Measurements from ENCODE around the gene DPY19L3.
A peak's percentile ranks its signal among the peaks of the same experiment; 100 is the strongest.

DPY19L3 gene

DNA sequence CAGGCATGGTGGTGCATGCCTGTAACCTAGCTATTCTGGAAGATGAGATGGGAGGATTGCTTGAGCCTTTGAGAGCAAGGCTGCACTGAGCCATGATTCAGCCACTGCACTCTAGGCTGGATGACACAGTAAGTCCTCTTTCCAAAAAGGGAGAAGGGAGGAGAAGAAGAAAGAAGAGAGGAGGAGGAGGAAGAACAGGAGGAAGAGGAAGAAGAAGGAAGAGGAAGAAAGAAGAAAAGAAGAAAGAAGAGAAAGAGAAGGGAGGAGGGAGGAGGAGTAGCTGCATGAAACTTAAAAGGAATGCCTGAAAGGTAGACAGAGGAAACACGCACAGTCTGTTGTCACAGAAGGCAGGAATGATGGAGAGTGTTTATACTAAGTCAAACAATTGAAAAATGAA is 3.6 kb upstream of the DPY19L3 start:
- no peaks in the 10 kb centered on the region for H3K9me3 ChIP-seq (ENCODE audit: control insufficient read depth, low read length)
- no peak overlapping the region for H3K4me3 ChIP-seq (ENCODE audit: low read length)
- H3K4me1 ChIP-seq (ENCODE audit: control insufficient read depth, insufficient read depth, low read length) = peaks cover 14% of the 10 kb centered on the region
- no peak overlapping the region for H3K9ac ChIP-seq (ENCODE audit: low read length)
- no peaks in the 10 kb centered on the region for H3K36me3 ChIP-seq (ENCODE audit: control insufficient read depth, insufficient read depth, low read length)
- H3K27me3 ChIP-seq (ENCODE audit: control insufficient read depth, insufficient read depth, low read length) = no peaks in the 10 kb centered on the region

DNA sequence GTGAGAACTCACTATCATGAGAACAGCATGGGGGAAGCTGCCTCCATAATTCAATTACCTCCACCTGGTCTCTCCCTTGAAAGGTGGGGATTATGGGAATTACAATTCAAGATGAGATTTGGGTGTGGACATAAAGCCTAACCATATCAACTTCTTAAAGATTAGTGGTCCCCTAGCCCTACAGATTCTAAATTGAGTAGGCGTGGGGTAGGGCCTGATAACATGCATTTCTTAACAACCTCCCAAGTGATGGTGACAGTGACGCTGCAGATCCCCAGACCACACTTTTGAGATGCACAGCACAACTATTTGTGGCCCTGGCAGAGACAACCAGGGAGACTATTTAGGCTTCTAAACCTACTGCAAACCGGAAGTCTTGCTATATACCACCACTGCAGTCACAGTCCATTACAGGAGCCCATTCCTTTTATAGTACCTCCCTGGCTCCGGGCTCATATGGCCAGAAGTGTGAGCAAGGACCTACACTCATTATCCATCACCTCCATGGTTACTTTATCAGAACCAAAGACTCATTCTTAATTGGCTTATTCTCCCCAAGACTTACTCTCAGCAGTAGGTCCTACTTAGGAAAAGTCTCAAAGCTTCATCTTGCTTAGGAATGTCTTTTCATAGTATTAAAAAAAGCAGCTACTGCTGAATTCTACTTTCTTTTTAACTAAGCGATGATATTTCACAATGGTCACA is 2.1 kb upstream of the DPY19L3 start:
- no peaks in the 10 kb centered on the region for H3K27me3 ChIP-seq (ENCODE audit: control insufficient read depth, insufficient read depth, low read length)
- H3K9me3 ChIP-seq (ENCODE audit: control insufficient read depth, low read length) = no peaks in the 10 kb centered on the region
- H3K4me1 ChIP-seq (ENCODE audit: control insufficient read depth, insufficient read depth, low read length) = peaks cover 24% of the 10 kb centered on the region
- H3K9ac ChIP-seq (ENCODE audit: low read length) = no peak overlapping the region
- H3K36me3 ChIP-seq (ENCODE audit: control insufficient read depth, insufficient read depth, low read length) = no peaks in the 10 kb centered on the region
- H3K4me3 ChIP-seq (ENCODE audit: low read length) = no peak overlapping the region

DNA sequence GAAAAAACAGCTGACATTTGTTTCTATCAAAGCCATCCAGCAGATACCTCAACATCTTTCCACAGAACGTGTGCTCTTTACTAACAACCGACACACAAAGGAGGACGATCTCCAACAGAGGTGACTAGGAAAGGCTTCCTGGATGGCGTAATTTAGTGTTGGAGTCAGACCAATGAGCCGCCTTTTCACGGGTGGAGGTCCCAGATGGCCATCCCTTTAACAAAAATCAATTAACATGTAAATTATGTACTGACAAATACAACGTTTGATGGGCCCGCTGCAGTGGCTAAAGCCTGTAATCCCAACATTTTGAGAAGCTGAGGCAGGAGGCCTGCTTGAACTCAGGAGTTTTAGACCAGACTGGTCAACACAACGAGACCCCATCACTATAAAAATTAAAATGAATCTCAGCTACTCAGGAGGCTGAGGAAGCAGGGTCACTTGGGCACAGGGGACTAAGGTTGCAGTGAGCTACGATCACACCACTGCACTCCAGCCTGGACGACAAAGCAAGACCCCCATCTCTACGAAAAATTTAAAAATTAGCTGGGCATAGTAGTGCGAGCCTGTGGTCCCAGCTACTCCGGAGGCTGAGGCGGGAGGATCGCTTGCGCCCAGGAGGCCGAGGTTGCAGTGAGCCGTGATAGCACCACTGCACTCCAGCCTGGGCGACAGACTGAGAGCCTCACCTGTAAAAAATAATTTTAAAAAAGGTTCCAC is 1.2 kb upstream of the DPY19L3 start:
- H3K9me3 ChIP-seq (ENCODE audit: control insufficient read depth, low read length) = no peaks in the 10 kb centered on the region
- peaks cover 5% of the 10 kb centered on the region for H3K36me3 ChIP-seq (ENCODE audit: control insufficient read depth, insufficient read depth, low read length)
- peaks cover 24% of the 10 kb centered on the region for H3K4me1 ChIP-seq (ENCODE audit: control insufficient read depth, insufficient read depth, low read length)
- H3K27me3 ChIP-seq (ENCODE audit: control insufficient read depth, insufficient read depth, low read length) = no peaks in the 10 kb centered on the region
- H3K9ac ChIP-seq (ENCODE audit: low read length) = peak overlapping the region; percentile 98
- H3K4me3 ChIP-seq (ENCODE audit: low read length) = peak overlapping the region; percentile 75

DNA sequence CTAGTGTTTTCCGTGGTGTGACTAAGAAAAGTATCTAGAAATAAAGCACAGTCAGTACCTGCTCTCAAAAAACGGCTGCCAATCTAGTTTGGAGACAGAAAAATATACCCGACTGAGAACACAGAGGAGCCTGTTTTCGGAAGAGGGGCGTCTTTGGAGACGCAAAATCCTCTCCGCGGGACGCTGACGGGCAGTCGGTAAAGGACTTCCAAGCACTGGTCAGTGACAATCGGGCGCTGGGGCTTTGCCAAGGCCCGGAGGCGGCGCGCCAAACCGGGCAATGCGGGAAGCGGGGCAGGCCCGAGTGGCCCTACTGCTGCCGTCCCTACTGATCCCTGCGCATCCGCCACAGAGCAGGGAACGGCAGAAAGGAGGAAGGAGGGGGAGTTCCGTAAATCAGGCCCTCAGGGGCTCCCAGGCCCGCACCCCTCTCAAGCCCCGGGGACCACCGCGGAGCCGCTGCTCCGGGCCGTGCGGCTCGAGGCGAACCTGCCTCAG is 588 bp upstream of the DPY19L3 start:
- Histone ChIP-seq H3K9me3 (ENCODE audit: control insufficient read depth, low read length) (no peaks in the 10 kb centered on the region), H3K4me3 (ENCODE audit: low read length) (peak overlapping the region; percentile 75), H3K9ac (ENCODE audit: low read length) (peak overlapping the region; percentile 98), H3K36me3 (ENCODE audit: control insufficient read depth, insufficient read depth, low read length) (peaks cover 8% of the 10 kb centered on the region), H3K4me1 (ENCODE audit: control insufficient read depth, insufficient read depth, low read length) (peaks cover 24% of the 10 kb centered on the region), H3K27me3 (ENCODE audit: control insufficient read depth, insufficient read depth, low read length) (no peaks in the 10 kb centered on the region)

- no peaks in the 10 kb centered on the region for H3K9me3 ChIP-seq (ENCODE audit: control insufficient read depth, low read length)
- H3K27me3 ChIP-seq (ENCODE audit: control insufficient read depth, insufficient read depth, low read length) = no peaks in the 10 kb centered on the region
- H3K4me1 ChIP-seq (ENCODE audit: control insufficient read depth, insufficient read depth, low read length) = peaks cover 24% of the 10 kb centered on the region
- H3K4me3 ChIP-seq (ENCODE audit: low read length) = no peak overlapping the region
- peak overlapping the region; percentile 41 for H3K9ac ChIP-seq (ENCODE audit: low read length)
- H3K36me3 ChIP-seq (ENCODE audit: control insufficient read depth, insufficient read depth, low read length) = peaks cover 8% of the 10 kb centered on the region
Measured at GRCh38 chr19:32406161-32407003, 812 bp downstream of the DPY19L3 start.

DNA sequence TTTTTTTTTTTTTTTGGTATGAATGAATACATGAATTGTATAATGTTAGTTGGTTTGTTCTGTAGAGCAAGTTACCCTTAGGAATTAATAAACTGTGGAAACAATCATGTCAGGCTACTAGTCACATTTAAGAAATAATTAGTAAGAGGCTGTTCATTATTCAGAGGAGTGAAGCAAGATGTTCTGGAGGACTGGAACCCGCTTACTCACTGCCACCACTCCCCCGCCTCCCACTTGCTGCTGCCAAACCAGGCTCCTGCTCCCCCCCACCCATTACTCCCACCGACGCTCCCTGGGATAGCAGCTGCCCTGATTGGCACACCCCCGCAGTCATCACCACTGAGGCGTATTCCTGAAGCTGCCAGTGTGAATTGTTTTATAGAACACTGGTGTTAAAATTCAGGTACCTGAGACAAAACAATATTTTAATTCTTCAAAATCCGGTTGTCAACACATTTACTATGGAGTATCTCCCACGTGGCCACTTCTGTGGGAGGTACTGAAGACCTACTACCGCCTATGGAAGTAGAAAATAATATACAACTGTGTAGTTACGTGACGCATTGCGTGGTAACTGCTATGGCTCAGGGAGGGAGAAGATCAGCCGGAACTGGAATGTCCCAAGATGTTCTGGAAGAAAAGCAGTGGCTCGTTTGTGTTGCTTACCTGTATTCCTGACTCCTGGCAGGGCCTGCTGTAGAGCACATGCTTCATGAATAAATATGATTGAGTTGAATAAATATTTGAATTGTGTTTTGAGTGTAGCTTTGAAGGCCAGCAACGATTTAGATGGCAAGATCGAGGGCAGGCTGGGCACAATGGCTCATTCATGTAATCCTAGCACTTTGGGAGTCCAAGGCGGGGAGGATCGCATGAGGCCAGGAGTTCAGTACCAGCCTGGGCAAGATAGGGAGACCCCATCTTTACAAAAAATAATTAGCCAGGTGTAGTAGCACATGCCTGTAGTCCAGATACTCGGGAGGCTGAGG is 1.7 kb downstream of the DPY19L3 start:
- no peak overlapping the region for H3K4me3 ChIP-seq (ENCODE audit: low read length)
- H3K4me1 ChIP-seq (ENCODE audit: control insufficient read depth, insufficient read depth, low read length) = peaks cover 24% of the 10 kb centered on the region
- H3K9ac ChIP-seq (ENCODE audit: low read length) = peak overlapping the region; percentile 41
- H3K27me3 ChIP-seq (ENCODE audit: control insufficient read depth, insufficient read depth, low read length) = no peaks in the 10 kb centered on the region
- peaks cover 8% of the 10 kb centered on the region for H3K36me3 ChIP-seq (ENCODE audit: control insufficient read depth, insufficient read depth, low read length)
- no peaks in the 10 kb centered on the region for H3K9me3 ChIP-seq (ENCODE audit: control insufficient read depth, low read length)

DNA sequence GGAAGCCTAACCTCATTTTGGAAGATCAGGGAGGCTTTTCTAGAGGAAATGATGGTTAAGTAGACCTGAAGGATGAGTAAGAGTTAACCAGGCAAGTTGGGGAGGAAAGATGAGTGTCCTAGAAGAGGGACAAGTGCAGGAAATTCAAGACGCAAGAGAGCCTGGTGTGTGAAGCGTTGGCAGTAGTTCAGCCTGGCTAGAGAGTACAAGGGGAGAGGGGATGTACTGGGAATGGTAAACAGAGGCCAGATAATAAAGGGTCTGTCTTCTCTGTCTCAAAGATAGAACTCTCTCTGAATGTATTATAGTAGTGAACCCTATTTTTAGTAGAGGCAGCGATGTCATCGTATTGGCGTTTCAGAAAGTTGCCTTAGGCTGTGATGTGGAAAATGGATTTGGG is 9.7 kb downstream of the DPY19L3 start:
- no peaks in the 10 kb centered on the region for H3K36me3 ChIP-seq (ENCODE audit: control insufficient read depth, insufficient read depth, low read length)
- no peaks in the 10 kb centered on the region for H3K27me3 ChIP-seq (ENCODE audit: control insufficient read depth, insufficient read depth, low read length)
- no peaks in the 10 kb centered on the region for H3K9me3 ChIP-seq (ENCODE audit: control insufficient read depth, low read length)
- H3K4me1 ChIP-seq (ENCODE audit: control insufficient read depth, insufficient read depth, low read length) = no peaks in the 10 kb centered on the region
- no peak overlapping the region for H3K4me3 ChIP-seq (ENCODE audit: low read length)
- no peak overlapping the region for H3K9ac ChIP-seq (ENCODE audit: low read length)

GRCh38 chr19:32415669-32416068 is 10.1 kb downstream of the DPY19L3 start:
- Histone ChIP-seq H3K27me3 (ENCODE audit: control insufficient read depth, insufficient read depth, low read length) (no peaks in the 10 kb centered on the region), H3K4me3 (ENCODE audit: low read length) (no peak overlapping the region), H3K4me1 (ENCODE audit: control insufficient read depth, insufficient read depth, low read length) (no peaks in the 10 kb centered on the region), H3K36me3 (ENCODE audit: control insufficient read depth, insufficient read depth, low read length) (no peaks in the 10 kb centered on the region), H3K9ac (ENCODE audit: low read length) (no peak overlapping the region), H3K9me3 (ENCODE audit: control insufficient read depth, low read length) (no peaks in the 10 kb centered on the region)

DNA sequence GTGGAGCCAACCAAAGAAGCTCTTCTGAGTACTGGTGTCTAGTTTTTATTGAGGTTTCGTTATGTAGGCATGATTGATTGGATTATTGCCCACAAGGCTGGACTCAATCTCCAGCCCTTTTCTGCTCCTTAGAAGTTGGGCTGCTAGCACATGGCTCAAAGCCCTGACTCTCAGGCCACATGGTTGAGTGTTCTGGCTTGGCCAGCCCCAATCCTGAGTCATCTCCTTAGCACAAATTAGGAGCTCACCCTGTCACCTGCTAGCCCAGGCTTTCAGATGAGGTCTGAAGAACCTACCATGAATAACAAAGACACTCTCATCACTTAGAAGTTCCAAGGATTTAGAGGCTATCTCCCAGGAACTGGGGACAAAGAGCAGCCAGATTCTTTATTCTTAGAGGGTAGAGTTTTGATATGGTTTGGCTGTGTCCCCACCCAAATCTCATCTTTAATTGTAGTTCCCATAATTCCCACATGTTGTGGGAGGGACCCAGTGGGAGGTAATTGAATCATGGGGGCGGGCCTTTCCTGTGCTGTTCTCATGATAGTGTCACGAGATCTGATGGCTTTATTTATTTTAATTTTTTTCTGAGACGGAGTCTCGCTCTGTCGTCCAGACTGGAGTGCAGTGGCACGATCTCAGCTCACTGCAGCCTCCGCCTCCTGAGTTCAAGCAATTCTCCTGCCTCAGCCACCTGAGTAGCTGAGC is 11.3 kb downstream of the DPY19L3 start:
- Histone ChIP-seq H3K4me3 (ENCODE audit: low read length) (no peak overlapping the region), H3K9me3 (ENCODE audit: control insufficient read depth, low read length) (no peaks in the 10 kb centered on the region), H3K4me1 (ENCODE audit: control insufficient read depth, insufficient read depth, low read length) (no peaks in the 10 kb centered on the region), H3K9ac (ENCODE audit: low read length) (no peak overlapping the region), H3K27me3 (ENCODE audit: control insufficient read depth, insufficient read depth, low read length) (no peaks in the 10 kb centered on the region), H3K36me3 (ENCODE audit: control insufficient read depth, insufficient read depth, low read length) (no peaks in the 10 kb centered on the region)

- Histone ChIP-seq H3K4me3 (ENCODE audit: low read length) (no peak overlapping the region), H3K4me1 (ENCODE audit: control insufficient read depth, insufficient read depth, low read length) (no peaks in the 10 kb centered on the region), H3K27me3 (ENCODE audit: control insufficient read depth, insufficient read depth, low read length) (no peaks in the 10 kb centered on the region), H3K36me3 (ENCODE audit: control insufficient read depth, insufficient read depth, low read length) (no peaks in the 10 kb centered on the region), H3K9me3 (ENCODE audit: control insufficient read depth, low read length) (no peaks in the 10 kb centered on the region), H3K9ac (ENCODE audit: low read length) (no peak overlapping the region)
Measured at GRCh38 chr19:32418155-32418554, 12.6 kb downstream of the DPY19L3 start.
